HG02759 (cell line): ENCODE measurements around the gene OSBPL8.
A peak's percentile ranks its signal among the peaks of the same experiment; 100 is the strongest.

Source experiments
- ATAC-seq: cut with Tn5 transposase; IDR thresholded peaks from one replicate; pipeline ENCODE4 v1.9.1; 2021; ENCODE audit warnings: mild to moderate bottlenecking, moderate library complexity; ENCODE audit not compliant: unreplicated experiment

The OSBPL8 gene

GRCh38 chr12:76559400-76560085 lies at the start of gene OSBPL8:
Gene OSBPL8, minus strand, starts transcription at chr12:76559771. Its CDS starts 72,220 bp downstream, at chr12:76487551.
- ATAC-seq = peak; percentile 78

- no peak for ATAC-seq
Observed at GRCh38 chr12:76608070-76608469, 48.5 kb upstream of the OSBPL8 start.

GRCh38 chr12:76595056-76595455 lies 35.5 kb upstream of the OSBPL8 start:
- ATAC-seq = no peak

- ATAC-seq = no peak
Observed at GRCh38 chr12:76591476-76591875, 31.9 kb upstream of the OSBPL8 start.

- no peak for ATAC-seq
Observed at GRCh38 chr12:76590131-76590530, 30.6 kb upstream of the OSBPL8 start.

GRCh38 chr12:76588881-76589565 lies 29.5 kb upstream of the OSBPL8 start:
- ATAC-seq = no peak

- ATAC-seq = no peak
Observed at GRCh38 chr12:76587428-76588178, 28.0 kb upstream of the OSBPL8 start.

- ATAC-seq = peak; percentile 63
Observed at GRCh38 chr12:76586764-76587395, 27.3 kb upstream of the OSBPL8 start.

GRCh38 chr12:76583301-76583700 lies 23.7 kb upstream of the OSBPL8 start:
- ATAC-seq = no peak

- ATAC-seq = no peak
Observed at GRCh38 chr12:76573840-76574373, 14.3 kb upstream of the OSBPL8 start.

GRCh38 chr12:76571256-76571655 lies 11.7 kb upstream of the OSBPL8 start:
- ATAC-seq = no peak

- ATAC-seq = no peak
Observed at GRCh38 chr12:76569685-76570604, 10.4 kb upstream of the OSBPL8 start.

GRCh38 chr12:76568888-76569551 lies 9.4 kb upstream of the OSBPL8 start:
- ATAC-seq = no peak

GRCh38 chr12:76568130-76568529 lies 8.6 kb upstream of the OSBPL8 start:
- no peak for ATAC-seq

GRCh38 chr12:76563061-76563460 lies 3.5 kb upstream of the OSBPL8 start:
- ATAC-seq = no peak

- no peak for ATAC-seq
Observed at GRCh38 chr12:76562130-76562529, 2.6 kb upstream of the OSBPL8 start.

GRCh38 chr12:76560086-76560491 lies 518 bp upstream of the OSBPL8 start:
- peak; percentile 41 for ATAC-seq

GRCh38 chr12:76558684-76559399 lies 729 bp downstream of the OSBPL8 start:
- peak; percentile 57 for ATAC-seq

GRCh38 chr12:76556368-76556767 lies 3.2 kb downstream of the OSBPL8 start:
- no peak for ATAC-seq
